ENCODE data around the gene BANF2.

The BANF2 gene

DNA sequence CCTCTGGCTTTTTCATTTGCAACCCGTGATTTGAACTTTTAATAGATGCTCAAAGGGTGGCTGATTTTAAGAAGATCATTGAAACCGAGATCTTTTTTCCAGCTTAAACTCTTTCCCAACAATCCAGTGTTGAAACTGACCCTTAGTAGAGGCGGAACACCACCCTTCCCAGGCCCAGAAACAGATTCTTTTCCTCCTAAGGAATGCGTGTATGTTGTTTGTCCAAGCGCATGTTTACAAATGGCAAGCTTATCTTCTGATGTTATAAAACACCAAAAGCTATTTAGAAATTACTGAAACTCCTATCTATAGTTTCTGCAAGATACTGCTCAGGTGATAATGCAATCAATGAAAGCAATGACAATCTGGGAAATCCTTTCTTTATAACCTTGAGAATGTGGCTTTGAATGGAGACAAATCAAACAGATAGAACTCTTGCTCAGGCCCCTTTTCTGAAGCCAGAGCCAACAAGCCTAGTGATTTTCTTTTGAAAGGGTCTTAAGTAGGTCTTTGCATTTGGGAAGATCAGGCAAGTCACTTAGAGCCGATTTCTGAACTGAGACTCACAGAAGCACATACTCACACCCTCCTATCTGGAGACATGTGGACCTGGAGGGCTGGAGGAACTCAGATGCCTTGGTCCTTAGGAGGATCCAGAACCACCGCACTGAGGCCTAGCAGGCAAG is 9.1 kb downstream of the BANF2 start:
- no peak for DNase-seq

- no peak for DNase-seq
Measured at GRCh38 chr20:17709361-17710293, 9.9 kb downstream of the BANF2 start.

- DNase-seq, result no peak
Measured at GRCh38 chr20:17710379-17711266, 10.9 kb downstream of the BANF2 start.

GRCh38 chr20:17711267-17711627 is 11.5 kb downstream of the BANF2 start:
- no peak for DNase-seq

DNA sequence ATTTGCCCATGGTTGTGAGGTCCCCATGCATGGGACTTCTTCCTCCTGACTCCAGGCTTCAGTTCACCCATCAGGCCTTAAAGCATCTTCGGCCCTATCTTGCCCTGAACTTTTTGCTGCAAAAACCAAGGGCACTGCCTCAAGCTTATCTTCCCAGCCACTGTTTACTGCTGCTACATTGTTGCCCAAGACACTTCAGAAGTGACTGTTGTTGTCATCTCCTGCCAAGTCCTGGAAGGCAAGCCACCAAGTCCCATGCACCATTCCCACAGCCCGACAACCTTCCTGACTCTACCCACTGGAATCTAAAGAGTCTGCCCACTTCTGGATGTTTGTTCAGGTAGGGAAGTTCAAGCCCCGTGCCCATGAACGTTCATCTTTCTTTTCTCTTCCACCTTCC is 12.4 kb downstream of the BANF2 start:
- DNase-seq, result no peak

DNA sequence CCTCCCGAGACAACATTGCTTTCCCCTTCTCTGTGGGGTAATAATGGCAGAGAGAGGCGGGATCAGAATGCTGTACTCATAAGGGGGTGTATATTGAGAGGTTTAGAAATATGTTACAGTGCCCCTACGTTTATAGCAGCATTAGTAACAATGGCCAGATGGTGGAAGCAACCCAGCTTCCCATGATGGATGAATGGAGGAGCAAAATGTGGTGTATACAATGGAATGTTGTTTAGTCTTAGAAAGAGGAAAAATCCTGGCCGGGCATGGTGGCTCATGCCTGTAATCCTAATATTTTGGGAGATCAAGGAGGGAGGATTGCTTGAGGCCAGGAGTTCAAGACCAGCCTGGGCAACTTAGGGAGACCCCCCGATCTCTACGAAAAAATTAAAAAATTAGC is 12.9 kb downstream of the BANF2 start:
- no peak for DNase-seq

DNA sequence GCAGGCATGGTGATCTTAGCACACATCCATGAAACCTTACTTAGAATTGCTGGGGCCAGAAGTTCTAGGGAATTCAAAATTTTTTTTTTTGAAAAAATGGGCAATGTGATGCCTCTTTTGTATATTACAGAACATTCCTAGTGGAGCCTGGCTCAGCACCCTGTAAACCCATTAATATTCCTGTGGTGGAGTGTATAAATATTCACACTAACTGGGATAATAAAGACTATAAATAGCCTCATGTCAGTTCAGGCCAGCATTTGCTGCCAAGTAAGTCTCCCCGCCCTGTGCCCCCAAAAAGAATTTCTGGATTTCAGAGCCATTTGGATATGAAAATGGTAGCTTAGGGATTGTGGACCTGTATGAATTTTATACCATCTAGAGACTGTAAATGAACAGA is 14.8 kb downstream of the BANF2 start:
- DNase-seq, result no peak

GRCh38 chr20:17715075-17715474 is 15.3 kb downstream of the BANF2 start:
- DNase-seq, result no peak

DNA sequence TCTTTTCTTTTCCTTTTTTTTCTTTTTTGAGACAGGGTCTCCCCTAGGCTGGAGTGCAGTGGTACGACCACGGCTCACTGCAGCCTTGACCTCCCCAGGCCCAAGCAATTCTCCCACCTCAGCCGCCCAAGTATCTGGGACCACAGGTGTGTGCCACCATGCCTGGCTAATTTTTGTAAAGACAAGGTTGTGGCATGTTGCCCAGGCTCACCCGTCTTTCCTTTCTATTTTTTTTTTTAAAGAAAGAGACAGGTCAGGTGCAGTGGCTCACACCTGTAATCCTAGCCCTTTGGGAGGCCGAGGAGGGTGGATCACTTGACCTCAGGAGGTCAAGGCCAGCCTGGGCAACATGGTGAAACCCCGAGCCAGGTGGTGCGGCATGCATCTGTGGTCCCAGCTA is 16.6 kb downstream of the BANF2 start:
- DNase-seq, result no peak

DNA sequence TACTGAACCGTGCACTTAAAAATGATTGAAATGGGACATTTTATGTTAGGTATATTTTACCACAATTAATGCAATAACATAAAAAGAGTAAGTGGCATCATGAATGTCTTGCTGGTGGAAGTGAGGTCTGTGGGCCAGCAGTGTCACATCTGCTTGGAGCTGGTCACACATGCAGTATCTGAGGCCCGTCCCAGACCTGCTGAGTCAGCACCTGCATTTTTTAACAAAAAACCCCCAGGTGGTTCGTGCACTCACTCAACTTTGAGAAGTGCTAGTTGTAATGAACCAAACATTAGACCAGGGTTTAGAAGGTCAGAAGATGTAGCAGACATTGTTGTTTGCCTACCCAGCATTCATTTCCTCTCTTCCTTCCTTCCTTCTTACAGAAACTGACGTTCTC is 21.0 kb downstream of the BANF2 start:
- no peak for DNase-seq

GRCh38 chr20:17721802-17722486 is 22.2 kb downstream of the BANF2 start:
- DNase-seq, result peak in 1 of 58 donors; percentile 14

GRCh38 chr20:17722493-17723300 is 22.9 kb downstream of the BANF2 start:
- DNase-seq, result no peak

GRCh38 chr20:17723301-17723691 is 23.5 kb downstream of the BANF2 start:
- no peak for DNase-seq

DNA sequence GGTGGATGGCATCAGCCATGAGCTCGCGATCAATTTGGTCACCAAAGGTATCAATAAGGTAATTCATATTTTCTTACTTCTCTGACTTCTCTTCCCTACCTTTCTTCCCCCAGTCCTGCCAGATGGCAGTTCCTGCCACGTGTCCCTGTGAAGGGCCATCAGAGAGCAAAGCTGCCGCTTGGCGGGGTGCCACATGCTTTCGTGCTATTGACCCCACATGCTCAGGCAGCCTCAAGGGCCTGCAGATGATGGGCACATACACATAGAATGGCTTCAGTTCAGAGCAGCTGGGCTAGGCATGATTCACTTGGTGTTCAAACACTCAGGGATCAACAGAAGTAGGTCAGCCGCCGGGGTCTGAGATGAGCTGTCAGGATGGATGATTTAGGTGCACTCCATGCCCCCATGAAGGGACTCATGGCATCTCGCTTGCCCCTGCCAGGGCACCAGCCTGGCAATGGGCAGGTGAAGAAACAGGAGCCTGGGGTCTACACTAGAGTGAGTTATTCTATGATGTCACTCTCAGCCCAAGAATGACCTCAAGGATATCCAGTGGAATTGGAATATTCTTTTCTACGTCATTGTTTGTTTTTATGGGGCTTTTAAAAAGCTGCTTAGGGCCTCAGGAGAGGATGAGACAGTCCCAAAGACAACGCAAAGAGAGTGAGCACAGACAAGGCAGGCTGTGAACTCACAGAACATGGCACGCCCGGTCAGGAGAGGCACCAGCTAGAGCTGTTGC is 25.5 kb downstream of the BANF2 start:
- no peak for DNase-seq

GRCh38 chr20:17726902-17727301 is 27.1 kb downstream of the BANF2 start:
- DNase-seq, result no peak

DNA sequence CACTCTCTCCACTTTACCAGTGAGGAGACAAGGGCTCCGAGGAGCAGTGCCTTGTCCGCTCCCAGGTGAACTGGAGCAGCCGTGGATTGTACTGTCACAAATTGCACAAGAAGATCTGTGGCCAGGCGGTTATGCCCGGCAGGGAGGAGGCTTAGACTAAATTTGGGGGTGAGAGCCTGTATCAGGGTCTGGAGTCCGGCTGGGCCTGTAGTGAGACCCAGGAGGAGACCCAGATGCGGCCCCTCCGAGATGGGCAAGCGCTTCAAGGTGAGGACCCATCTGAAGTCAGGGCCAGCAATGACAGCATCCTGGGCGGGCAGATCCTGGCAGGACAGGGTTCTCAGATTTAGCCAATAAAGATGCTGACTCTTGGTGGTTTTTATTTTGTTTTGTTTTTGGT is 27.6 kb downstream of the BANF2 start:
- no peak for DNase-seq

GRCh38 chr20:17728074-17728473 is 28.3 kb downstream of the BANF2 start:
- no peak for DNase-seq

DNA sequence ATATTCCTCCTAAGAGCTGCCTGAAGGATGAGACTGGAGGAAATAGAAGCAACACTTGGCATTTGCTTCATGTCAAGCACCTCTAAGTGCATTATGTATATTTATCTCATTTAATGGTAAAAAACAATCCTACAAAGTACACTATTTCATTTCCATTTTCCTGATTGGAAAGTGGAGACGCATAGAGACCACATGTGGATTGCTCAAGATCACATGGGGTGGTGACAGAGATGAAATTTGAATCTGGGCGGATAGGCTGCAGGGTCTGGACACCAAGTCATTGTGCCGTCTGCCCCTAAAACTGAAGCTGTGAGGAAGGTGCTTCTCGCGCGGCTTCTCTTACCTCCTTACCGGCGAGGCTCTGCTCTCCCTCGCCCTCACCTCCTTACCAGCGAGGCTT is 30.3 kb downstream of the BANF2 start:
- no peak for DNase-seq

GRCh38 chr20:17731233-17731632 is 31.5 kb downstream of the BANF2 start:
- no peak for DNase-seq

Data from anterior cingulate cortex (tissue), 58 donors.